Hepatocyte (in vitro differentiated cells): Measurements from ENCODE around the gene TP73.

Source experiments
- CTCF ChIP-seq: fragments of 200-600 bp; sonication (generic); IDR thresholded peaks from 2 replicates; pipeline ENCODE4 v1.5.1; 2016; ENCODE audit warnings: antibody characterized with exemption, mild to moderate bottlenecking; ENCODE audit not compliant: poor library complexity
- EZH2 ChIP-seq: fragments of 200-600 bp; sonication (generic); IDR thresholded peaks from 2 replicates; pipeline ENCODE4 v1.6.1; 2016; ENCODE audit warnings: antibody characterized with exemption, mild to moderate bottlenecking, borderline replicate concordance
- EZH2phosphoT487 ChIP-seq: fragments of 200-600 bp; sonication (generic); IDR thresholded peaks from one replicate; pipeline ENCODE4 v1.6.1; 2018; ENCODE audit warnings: antibody characterized with exemption, mild to moderate bottlenecking, low read depth, moderate library complexity; ENCODE audit not compliant: unreplicated experiment, severe bottlenecking

GRCh38 chr1:3680488-3681230 lies 28.3 kb downstream of the TP73 start:
- TF ChIP-seq CTCF (no peak), EZH2phosphoT487 (no peak), EZH2 (no peak)
